ENCODE results near the gene SMARCD1. TPM values are rescaled to one million over a fixed set of nuclear protein-coding genes. Genes with fewer than 3 reads are reported as not detected.
"Not testable (repeated sequence)": the region's sequence is repeated elsewhere in the genome, so short reads cannot be mapped to it uniquely, and the experiment has no call there.

Gene SMARCD1
- polyA plus RNA-seq, 1 donor: 53.4 TPM

- no peak for DNase-seq (ENCODE audit: low read depth)
Measured at GRCh38 chr12:50142993-50143392, 57.9 kb downstream of the SMARCD1 start.

- DNase-seq (ENCODE audit: low read depth): no peak
Measured at GRCh38 chr12:50145439-50145838, 60.3 kb downstream of the SMARCD1 start.

- DNase-seq (ENCODE audit: low read depth): no peak
Measured at GRCh38 chr12:50147281-50147680, 62.1 kb downstream of the SMARCD1 start.

- not testable (repeated sequence) for DNase-seq (ENCODE audit: low read depth)
Measured at GRCh38 chr12:50148011-50148410, 62.9 kb downstream of the SMARCD1 start.

- no peak for DNase-seq (ENCODE audit: low read depth)
Measured at GRCh38 chr12:50149311-50149710, 64.2 kb downstream of the SMARCD1 start.

Other genes with a start within 250 kb of the SMARCD1 start
- gene BCDIN3D, start 242.2 kb upstream of the SMARCD1 start, polyA plus RNA-seq (ENCODE audit: insufficient read length): 5.6 TPM
- gene FAIM2, start 181.4 kb upstream of the SMARCD1 start, polyA plus RNA-seq (ENCODE audit: insufficient read length): 7.9 TPM
- gene AQP2, start 134.6 kb upstream of the SMARCD1 start, polyA plus RNA-seq (ENCODE audit: insufficient read length): not detected
- 0.38 TPM for gene AQP5, start 123.5 kb upstream of the SMARCD1 start, polyA plus RNA-seq (ENCODE audit: insufficient read length)
- 0.14 TPM for gene AQP6, start 112.4 kb upstream of the SMARCD1 start, polyA plus RNA-seq (ENCODE audit: insufficient read length)
- 20.7 TPM for gene RACGAP1, start 59.8 kb upstream of the SMARCD1 start, polyA plus RNA-seq (ENCODE audit: insufficient read length)
- 9.1 TPM for gene ASIC1, start 27.7 kb upstream of the SMARCD1 start, polyA plus RNA-seq (ENCODE audit: insufficient read length)
- 68.2 TPM for gene GPD1, start 18.7 kb downstream of the SMARCD1 start, polyA plus RNA-seq (ENCODE audit: insufficient read length)
- gene COX14, start 26.9 kb downstream of the SMARCD1 start, polyA plus RNA-seq (ENCODE audit: insufficient read length): 41.6 TPM
- 48.7 TPM for gene CERS5, start 82.0 kb downstream of the SMARCD1 start, polyA plus RNA-seq (ENCODE audit: insufficient read length)
- gene LIMA1, start 198.2 kb downstream of the SMARCD1 start, polyA plus RNA-seq (ENCODE audit: insufficient read length): 116 TPM